NK-92 treated with Interleukin-12 subunit alpha and Interleukin-12 subunit beta, amount 100 ng/mL, for 24 hours (cell line): ENCODE measurements around the gene SLC4A1AP.

ENCODE experiments used
- DNase-seq: peaks from one replicate; lab custom pipeline; 2025; lab: John Stamatoyannopoulos, UW

SLC4A1AP gene

DNA sequence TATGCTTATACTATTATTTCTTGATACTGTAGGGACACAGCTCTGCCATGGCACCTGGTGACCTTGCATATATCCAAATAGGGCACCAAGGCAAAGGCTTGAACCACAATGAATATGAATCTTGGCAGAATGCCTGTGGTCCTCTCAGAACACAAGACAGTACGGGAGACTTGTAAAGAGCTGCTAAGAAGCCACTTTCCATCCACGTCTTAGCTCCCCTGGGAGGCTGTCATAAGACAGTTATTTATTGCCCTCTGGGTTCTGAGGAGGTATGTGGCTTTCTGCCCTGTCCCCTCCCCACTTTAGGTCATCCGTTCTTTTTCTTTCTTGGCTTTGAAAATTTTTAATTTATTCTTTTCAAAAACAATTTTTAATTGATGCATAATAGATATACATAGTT lies 78.0 kb downstream of the SLC4A1AP start:
- DNase-seq = no peak

GRCh38 chr2:27742571-27742970 lies 78.9 kb downstream of the SLC4A1AP start:
- no peak for DNase-seq
